Measurements from ENCODE around the gene AQP5.

GRCh38 chr12:49946086-49946485 lies 15.6 kb upstream of the AQP5 start:
- TF ChIP-seq POLR2A (IDR thresholded peaks at IDR 0.05) (no peak), EP300 (IDR thresholded peaks at IDR 0.05) (no peak)

Measured in gastroesophageal sphincter (tissue), 2 donors.